CD14-positive monocyte (primary cell): ENCODE measurements around the gene SEPTIN2. TPM values are rescaled to one million over a fixed set of nuclear protein-coding genes. Genes with fewer than 3 reads are reported as not detected.
"Not testable (repeated sequence)": the region's sequence is repeated elsewhere in the genome, so short reads cannot be mapped to it uniquely, and the experiment has no call there.

Experiments used
- DNase-seq, 3 donors: peaks; one replicate each; pipeline ENCODE4 v3.0.0-alpha.2; 2011 to 2022
- H2AFZ ChIP-seq: 2 replicates; pipeline ENCODE4 v1.6.0; 2012; ENCODE audit warnings: mild to moderate bottlenecking, low read depth, low read length, inconsistent platforms; ENCODE audit not compliant: insufficient read depth, poor library complexity, severe bottlenecking
- H3K27ac ChIP-seq, 2 donors: 1 replicate in 1 of 2; 2 replicates in 1 of 2; pipeline ENCODE4 v1.5.1; 2012 to 2013; ENCODE audit warnings: low read length in 2 of 2, control low read depth in 1 of 2, inconsistent platforms in 1 of 2, low read depth in 1 of 2, mild to moderate bottlenecking in 1 of 2
- H3K27me3 ChIP-seq, 2 donors: one replicate each; pipeline versions ENCODE4 v1.6.0 to v1.6.1; 2011 to 2013; ENCODE audit warnings: low read length in 2 of 2; ENCODE audit not compliant: control insufficient read depth in 2 of 2, insufficient read depth in 2 of 2
- H3K36me3 ChIP-seq, 2 donors: replicated peaks in 1 of 2; 1 replicate in 1 of 2; 2 replicates in 1 of 2; pipeline versions ENCODE4 v1.5.1 to v1.6.1; 2012 to 2013; ENCODE audit warnings: low read length in 2 of 2, control low read depth in 1 of 2, inconsistent platforms in 1 of 2, mild to moderate bottlenecking in 1 of 2; ENCODE audit not compliant: insufficient read depth in 2 of 2, control insufficient read depth in 1 of 2
- H3K4me1 ChIP-seq, 2 donors: 1 replicate in 1 of 2; 2 replicates in 1 of 2; pipeline versions ENCODE4 v1.5.1 to v1.6.1; 2012 to 2013; ENCODE audit warnings: low read length in 2 of 2, control low read depth in 1 of 2, inconsistent platforms in 1 of 2, mild to moderate bottlenecking in 1 of 2, moderate library complexity in 1 of 2; ENCODE audit not compliant: insufficient read depth in 2 of 2, control insufficient read depth in 1 of 2
- H3K4me2 ChIP-seq: replicated peaks from 2 replicates; pipeline ENCODE3; 2012; ENCODE audit warnings: low read length, moderate library complexity, mild to moderate bottlenecking; ENCODE audit not compliant: poor library complexity, severe bottlenecking; ENCODE audit errors: extremely low read depth
- H3K4me3 ChIP-seq, 3 experiments: fragments of 200-600 bp in 1 of 3; sonication (generic) in 1 of 3; replicated peaks in 1 of 3; 1 replicate in 2 of 3; 2 replicates in 1 of 3; pipeline ENCODE4 v1.5.1; 2011 to 2013; ENCODE audit warnings: low read length in 3 of 3, mild to moderate bottlenecking in 3 of 3, control low read depth in 2 of 3, low read depth in 2 of 3, inconsistent platforms in 1 of 3, moderate library complexity in 1 of 3
- H3K79me2 ChIP-seq: 2 replicates; pipeline ENCODE4 v1.6.0; 2012; ENCODE audit warnings: mild to moderate bottlenecking, control low read depth, inconsistent platforms, low read length, moderate library complexity; ENCODE audit not compliant: insufficient read depth
- H3K9ac ChIP-seq: 2 replicates; pipeline ENCODE4 v1.6.0; 2017; ENCODE audit warnings: low read length, mild to moderate bottlenecking; ENCODE audit not compliant: insufficient read depth, poor library complexity, severe bottlenecking
- H3K9me3 ChIP-seq, 2 donors: replicated peaks in 1 of 2; 1 replicate in 1 of 2; 2 replicates in 1 of 2; pipeline versions ENCODE4 v1.5.1 to v1.6.1; 2012 to 2013; ENCODE audit warnings: low read length in 2 of 2, control low read depth in 1 of 2; ENCODE audit not compliant: control insufficient read depth in 1 of 2, insufficient read depth in 1 of 2
- H4K20me1 ChIP-seq: 2 replicates; pipeline ENCODE4 v1.6.0; 2012; ENCODE audit warnings: mild to moderate bottlenecking, low read length, control low read depth, moderate library complexity; ENCODE audit not compliant: insufficient read depth
- H3K27ac Mint-ChIP-seq, 7 donors: one replicate each; pipeline ENCODE4 v1.8.0; 2020; ENCODE audit warnings: mild to moderate bottlenecking in 7 of 7, mixed read lengths in 7 of 7, moderate library complexity in 6 of 7, inconsistent platforms in 2 of 7
- H3K27me3 Mint-ChIP-seq, 3 donors: one replicate each; pipeline ENCODE4 v1.8.0; 2021 to 2022; ENCODE audit warnings: low read depth in 3 of 3, mild to moderate bottlenecking in 3 of 3, mixed read lengths in 3 of 3, moderate library complexity in 3 of 3, inconsistent platforms in 1 of 3
- H3K36me3 Mint-ChIP-seq, 2 donors: one replicate each; pipeline ENCODE4 v1.8.0; 2020; ENCODE audit warnings: mixed read lengths in 2 of 2, inconsistent platforms in 1 of 2, mild to moderate bottlenecking in 1 of 2
- H3K4me1 Mint-ChIP-seq: one replicate; pipeline ENCODE4 v1.8.0; 2020; ENCODE audit warnings: mild to moderate bottlenecking, mixed read lengths
- H3K4me3 Mint-ChIP-seq, 2 donors: one replicate each; pipeline ENCODE4 v1.8.0; 2020; ENCODE audit warnings: mild to moderate bottlenecking in 2 of 2, mixed read lengths in 2 of 2, moderate library complexity in 1 of 2
- H3K9me3 Mint-ChIP-seq, 7 donors: one replicate each; pipeline ENCODE4 v1.8.0; 2020 to 2022; ENCODE audit warnings: mixed read lengths in 7 of 7, mild to moderate bottlenecking in 6 of 7, moderate library complexity in 6 of 7, inconsistent platforms in 2 of 7
- CTCF ChIP-seq: fragments of 200-600 bp; IDR thresholded peaks from one replicate; pipeline ENCODE4 v1.8.0; 2022; ENCODE audit warnings: antibody characterized with exemption, mild to moderate bottlenecking
- WGBS: methylation state at CpG from one replicate; pipeline ENCODE4 v1.1.5; 2013; ENCODE audit warnings: missing lambda C conversion rate; ENCODE audit not compliant: insufficient coverage; 5-methylcytosine and 5-hydroxymethylcytosine counted together
- intact Hi-C, 2 donors: fragments of 100-400 bp; cut with micrococcal nuclease; formaldehyde crosslinking; loops; one replicate each; pipeline versions ENCODE4 v1.15.0 to v1.15.1; 2023
- polyA plus RNA-seq, 3 donors: library from polyadenylated mRNA; depleted of rRNA in 1 of 3; unstranded in 2 of 3; stranded (reverse) in 1 of 3; fragments of 300-500 nt in 2 of 3; fragments of >200 nt in 1 of 3; fragmentation: Illumina TruSeq in 2 of 3; gene quantifications; 1 replicate in 2 of 3; 2 replicates in 1 of 3; pipeline ENCODE4 v1.2.3, GENCODE V29; 2012 to 2021

Gene SEPTIN2
- polyA plus RNA-seq, 3 donors, result 195 to 207 (median 203) TPM

- no peak overlapping the region for H3K4me2 ChIP-seq
- H3K79me2 ChIP-seq, result no peaks in the 10 kb centered on the region
- no peak overlapping the region for H3K9ac ChIP-seq
Observed at GRCh38 chr2:241373446-241373845, 57.7 kb downstream of the SEPTIN2 start.

GRCh38 chr2:241373906-241374305 is 58.2 kb downstream of the SEPTIN2 start:
- H3K27me3 Mint-ChIP-seq, H3K4me1 Mint-ChIP-seq, H3K4me2 ChIP-seq, H3K79me2 ChIP-seq, H2AFZ ChIP-seq, intact Hi-C loops, H3K27ac ChIP-seq, H3K9me3 Mint-ChIP-seq, H3K36me3 ChIP-seq, DNase-seq, H4K20me1 ChIP-seq, H3K9me3 ChIP-seq, H3K27me3 ChIP-seq, H3K4me3 Mint-ChIP-seq, H3K4me3 ChIP-seq, H3K9ac ChIP-seq: not testable (repeated sequence)
- H3K4me1 ChIP-seq, result peaks cover 7 to 10% of the 10 kb centered on the region in 2 donors
- 100% methylated on average over 5 of the region's 6 CpGs for WGBS
- Mint-ChIP-seq H3K27ac (peak overlapping the region in 1 of 7 donors; percentile 24), H3K36me3 (peaks cover 8 to 26% of the 10 kb centered on the region in 2 donors)

More at GRCh38 chr2:241373446-241373845, 57.7 kb downstream of the SEPTIN2 start:
- H3K36me3 Mint-ChIP-seq, result peaks cover 8 to 26% of the 10 kb centered on the region in 2 donors
- WGBS, result 100% methylated on average over 1 of the region's 3 CpGs
- H2AFZ ChIP-seq, result no peak overlapping the region
- peaks cover 0 to 10% of the 10 kb centered on the region in 2 donors for H3K36me3 ChIP-seq
- H3K4me1 ChIP-seq, result peaks cover 7 to 10% of the 10 kb centered on the region in 2 donors
- TF ChIP-seq CTCF, result no peak
- no peaks in the 10 kb centered on the region for H3K9me3 ChIP-seq
- no peak overlapping the region for H3K27ac ChIP-seq
- H3K4me1 Mint-ChIP-seq, result peaks cover 10% of the 10 kb centered on the region
- H3K4me3 ChIP-seq, result no peak overlapping the region
- intact Hi-C loops, result no loop called here
- H3K4me3 Mint-ChIP-seq, result no peak overlapping the region
- peaks cover 0 to 2% (median 0%) of the 10 kb centered on the region in 7 donors for H3K9me3 Mint-ChIP-seq
- peaks cover 0 to 2% (median 2%) of the 10 kb centered on the region in 3 donors for H3K27me3 Mint-ChIP-seq
- H3K27me3 ChIP-seq, result no peaks in the 10 kb centered on the region
- H3K27ac Mint-ChIP-seq, result no peak overlapping the region
- no peak for DNase-seq
- H4K20me1 ChIP-seq, result peaks cover 11% of the 10 kb centered on the region
